GM04504 (cell line): ENCODE measurements around the gene RHD.
"Not testable (repeated sequence)": the region's sequence is repeated elsewhere in the genome, so short reads cannot be mapped to it uniquely, and the experiment has no call there.

Experiments
- DNase-seq: peaks from one replicate; pipeline ENCODE4 v3.0.0-alpha.2; 2012; ENCODE audit warnings: low read depth

Gene RHD

DNA sequence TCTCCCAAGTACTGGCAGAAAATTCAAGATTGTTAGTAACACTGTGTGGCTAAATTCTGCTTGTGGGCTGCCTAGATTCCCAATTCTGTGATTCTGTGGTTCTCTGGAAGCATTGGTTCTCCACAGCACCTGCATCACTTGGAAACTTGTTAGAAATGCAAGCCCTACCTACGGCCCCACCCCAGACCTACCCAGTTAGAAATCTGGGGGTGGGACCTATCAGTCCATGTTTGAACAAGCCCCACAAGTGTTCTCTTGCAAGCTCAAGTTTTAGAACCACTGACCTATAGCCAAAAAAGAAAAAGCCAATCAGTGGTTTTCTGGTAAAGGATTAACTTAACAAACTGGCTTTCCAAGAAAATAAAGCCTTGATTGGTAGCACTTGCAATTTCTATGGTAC, 35.9 kb downstream of the RHD start:
- DNase-seq = not testable (repeated sequence)

DNA sequence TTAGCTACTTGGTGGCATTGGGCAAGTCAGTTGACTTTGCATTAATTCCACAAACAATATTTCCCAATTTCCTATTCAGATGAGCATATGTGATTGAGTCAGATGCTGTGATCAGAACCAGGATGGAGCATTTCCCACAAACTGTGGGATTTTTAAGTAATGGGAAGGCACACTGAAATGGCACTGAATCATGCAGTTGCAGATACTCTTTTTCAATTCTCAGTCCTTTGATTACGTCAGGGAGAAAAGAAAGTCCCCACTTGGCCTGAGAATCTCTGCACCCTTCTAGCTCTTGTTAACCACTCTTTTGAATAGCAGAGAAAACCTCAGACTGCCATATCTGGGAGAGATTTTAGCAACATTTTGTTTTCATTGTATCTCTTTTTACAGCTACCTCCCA, 36.8 kb downstream of the RHD start:
- DNase-seq = peak; percentile 79

DNA sequence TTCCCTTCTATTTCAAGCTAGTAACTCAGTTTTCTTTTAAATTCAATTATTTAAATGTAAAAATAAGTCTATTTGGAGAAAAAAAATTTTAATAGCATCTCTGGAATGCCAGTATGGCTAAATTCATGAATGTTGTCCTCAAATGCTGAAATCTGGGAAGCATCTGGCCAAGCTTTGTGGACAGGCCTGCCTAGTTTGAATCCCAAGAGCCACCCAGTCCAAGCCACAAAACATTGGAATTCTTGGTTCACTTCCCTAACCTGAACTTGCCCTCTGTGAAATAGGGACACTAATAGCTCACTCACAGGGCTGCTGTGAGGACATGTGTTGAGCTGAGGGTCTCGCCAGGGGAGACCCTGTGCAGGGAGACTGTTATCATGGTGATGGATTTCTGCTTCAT, 37.2 kb downstream of the RHD start:
- peak; percentile 47 for DNase-seq

DNA sequence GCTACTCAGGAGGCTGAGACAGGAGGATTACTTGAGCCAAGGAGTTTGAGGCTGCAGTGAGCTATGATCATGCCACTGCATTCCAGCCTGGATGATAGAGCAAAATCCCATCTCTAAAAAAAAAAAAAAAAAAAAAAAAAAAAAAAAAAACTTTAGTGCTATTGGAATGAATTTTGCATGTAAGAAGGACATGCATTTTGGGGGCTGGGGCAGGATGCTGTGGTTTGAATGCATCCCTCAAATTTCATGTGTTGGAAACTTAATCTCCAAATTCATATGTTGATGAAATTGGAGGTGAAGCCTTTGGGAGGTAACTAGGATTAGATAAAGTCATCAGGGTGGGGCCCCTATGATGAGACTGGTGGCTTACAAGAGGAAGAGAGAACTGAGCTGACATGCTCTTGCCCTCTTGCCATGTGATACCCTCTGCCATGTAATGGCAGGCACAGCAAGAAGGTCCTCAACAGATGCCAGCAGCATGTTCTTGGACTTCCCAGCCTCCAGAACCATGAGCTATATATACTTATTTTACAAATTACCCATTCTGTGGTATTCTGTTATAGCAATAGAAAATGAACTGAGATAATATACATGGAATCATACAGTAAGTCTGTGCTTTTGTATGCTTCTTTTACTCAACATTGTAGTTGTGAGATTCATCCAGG, 40.6 kb downstream of the RHD start:
- DNase-seq = not testable (repeated sequence)

DNA sequence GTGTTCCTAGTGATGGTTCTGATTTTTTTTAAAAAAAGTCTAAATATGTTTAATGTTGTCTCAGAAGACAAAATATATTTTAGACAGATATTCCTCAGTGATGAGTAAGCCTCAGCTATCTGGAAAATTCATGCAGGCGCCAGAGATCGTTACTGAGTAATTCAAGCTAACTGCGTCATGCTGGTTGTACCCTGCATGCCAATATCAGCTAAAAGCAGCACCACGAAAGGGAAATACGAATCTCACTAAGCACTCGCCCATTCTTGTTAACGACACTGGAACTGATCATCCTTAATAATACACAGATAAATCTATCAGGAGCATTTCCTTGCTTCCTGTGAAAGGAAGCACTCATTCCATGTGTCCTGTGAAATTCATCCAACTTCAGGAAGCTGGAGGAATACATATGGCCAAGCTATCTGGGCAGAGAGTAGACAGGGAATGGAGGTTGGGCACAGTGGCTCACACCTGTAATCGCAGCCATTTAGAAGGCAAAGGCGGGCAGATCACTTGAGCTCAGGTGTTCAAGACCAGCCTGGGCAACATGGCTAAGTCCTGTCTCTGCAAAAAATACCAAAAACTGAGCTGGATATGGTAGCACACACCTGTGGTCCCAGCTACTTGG, 48.1 kb downstream of the RHD start:
- DNase-seq = peak; percentile 80

DNA sequence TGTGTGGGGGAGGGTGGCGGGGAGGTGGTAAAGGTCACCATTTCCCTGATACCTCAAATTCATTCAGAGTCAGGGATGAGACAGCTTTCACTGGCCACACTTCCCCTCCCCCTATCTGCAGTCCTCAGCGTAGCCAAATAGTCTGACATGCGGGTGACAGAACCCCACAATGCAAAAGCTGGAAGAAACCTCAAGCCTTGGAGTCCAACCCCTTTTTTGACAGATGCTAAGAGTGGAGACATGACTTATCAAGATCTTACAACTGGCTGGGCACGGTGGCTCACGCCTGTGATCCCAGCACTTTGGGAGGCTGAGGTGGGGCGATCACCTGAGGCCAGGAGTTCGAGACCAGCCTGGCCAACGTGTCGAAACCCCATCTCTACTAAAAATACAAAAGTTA, 49.8 kb downstream of the RHD start:
- not testable (repeated sequence) for DNase-seq

DNA sequence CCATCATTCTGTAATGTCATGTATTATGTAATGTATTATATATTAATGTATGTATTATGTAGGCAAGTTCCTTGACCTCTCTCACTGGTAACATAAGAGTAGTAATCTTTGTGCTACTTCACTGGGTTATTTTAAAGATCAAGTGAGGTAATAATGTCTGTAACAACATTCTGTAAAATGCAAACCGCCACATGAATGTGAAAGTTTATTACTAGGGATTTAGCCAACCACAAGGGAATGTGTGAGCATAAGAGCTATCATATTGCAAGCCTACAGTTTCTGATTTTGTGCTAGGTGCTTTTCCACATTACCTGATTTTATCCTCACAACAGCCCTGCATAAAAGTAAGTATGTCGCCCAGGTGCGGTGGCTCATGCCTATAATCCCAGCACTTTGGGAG, 52.1 kb downstream of the RHD start:
- not testable (repeated sequence) for DNase-seq

DNA sequence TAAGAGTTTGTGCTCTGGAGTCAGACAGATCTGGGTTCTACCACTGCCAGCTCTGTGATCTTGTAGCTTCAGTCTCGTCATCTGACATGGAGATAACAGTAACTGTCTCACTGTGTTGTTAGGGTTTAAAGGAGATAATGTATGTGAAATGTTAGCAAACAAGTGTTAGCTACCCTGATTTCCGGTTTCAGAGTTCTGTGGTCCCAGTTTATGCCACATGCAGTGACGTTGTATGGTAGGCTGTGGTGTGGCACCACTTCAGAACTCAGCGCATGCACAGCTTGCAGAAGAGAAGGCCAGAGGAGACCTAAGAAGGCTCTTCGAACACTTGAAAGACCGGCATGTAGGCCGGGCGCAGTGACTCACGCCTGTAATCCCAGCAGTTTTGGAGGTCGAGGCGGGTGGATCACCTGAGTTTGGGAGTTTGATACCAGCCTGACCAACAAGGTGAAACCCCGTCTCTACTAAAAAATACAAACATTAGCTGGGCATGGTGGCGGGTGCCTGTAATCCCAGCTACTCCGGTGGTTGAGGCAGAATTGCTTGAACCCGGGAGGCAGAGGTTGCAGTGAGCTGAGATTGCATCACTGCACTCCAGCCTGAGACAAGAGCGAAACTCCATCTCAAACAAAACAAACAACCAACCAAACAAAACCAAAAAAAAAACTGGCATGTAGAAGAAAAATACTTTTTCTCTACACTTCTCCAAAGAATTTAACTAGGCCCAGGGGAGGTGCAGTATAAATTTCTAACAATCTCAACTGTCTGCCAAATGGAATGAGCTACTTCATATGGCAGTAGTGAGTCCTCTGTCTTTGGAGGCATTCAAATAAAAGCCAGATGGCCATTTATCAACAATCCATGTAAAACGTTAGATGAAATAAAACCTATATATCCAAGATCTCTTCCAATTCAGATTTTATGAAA, 55.8 kb downstream of the RHD start:
- not testable (repeated sequence) for DNase-seq

DNA sequence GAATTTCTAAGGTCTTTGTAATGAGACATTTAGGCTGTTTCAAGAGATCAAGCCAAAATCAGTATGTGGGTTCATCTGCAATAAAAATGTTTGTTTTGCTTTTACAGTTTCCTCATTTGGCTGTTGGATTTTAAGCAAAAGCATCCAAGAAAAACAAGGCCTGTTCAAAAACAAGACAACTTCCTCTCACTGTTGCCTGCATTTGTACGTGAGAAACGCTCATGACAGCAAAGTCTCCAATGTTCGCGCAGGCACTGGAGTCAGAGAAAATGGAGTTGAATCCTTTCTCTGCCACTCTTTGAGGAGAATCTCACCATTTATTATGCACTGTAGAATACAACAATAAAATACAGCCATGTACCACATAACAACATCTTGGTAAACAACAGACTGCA, 56.5 kb downstream of the RHD start:
- DNase-seq = not testable (repeated sequence)

DNA sequence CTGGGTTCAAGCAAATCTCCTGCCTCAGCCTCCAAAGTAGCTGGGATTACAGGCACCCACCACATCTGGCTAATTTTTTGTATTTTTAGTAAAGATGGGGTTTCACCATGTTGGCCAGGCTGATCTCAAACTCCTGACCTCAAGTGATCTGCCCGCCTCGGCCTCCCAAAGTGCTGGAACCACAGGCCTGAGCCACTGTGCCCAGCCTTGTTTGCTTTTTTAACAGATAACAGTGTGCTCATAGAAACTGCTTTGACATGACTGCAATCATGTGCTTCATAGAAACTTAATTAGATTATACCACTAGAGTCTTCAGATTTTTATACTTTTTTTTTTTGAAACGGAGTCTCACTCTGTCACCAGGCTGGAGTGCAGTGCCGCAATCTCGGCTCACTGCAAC, 57.0 kb downstream of the RHD start:
- DNase-seq = not testable (repeated sequence)

DNA sequence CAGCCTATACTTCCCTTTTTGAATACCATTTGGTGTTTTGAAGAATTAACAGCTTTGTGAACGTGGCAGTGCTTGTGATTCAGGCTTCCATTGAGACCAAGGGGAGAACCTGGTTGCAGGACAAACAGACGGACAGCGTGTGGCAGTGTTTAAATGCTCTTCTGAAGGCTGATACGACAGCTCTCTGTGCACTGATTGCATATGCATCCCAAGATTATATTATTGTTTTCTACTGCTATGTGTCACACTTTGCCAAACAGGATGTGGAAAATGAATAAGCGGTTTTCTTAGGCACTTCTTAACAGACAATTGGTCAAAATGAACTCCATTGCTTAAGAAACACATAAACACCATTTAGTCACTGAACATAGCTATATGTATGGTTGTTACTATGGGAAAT, 57.6 kb downstream of the RHD start:
- peak; percentile 33 for DNase-seq

DNA sequence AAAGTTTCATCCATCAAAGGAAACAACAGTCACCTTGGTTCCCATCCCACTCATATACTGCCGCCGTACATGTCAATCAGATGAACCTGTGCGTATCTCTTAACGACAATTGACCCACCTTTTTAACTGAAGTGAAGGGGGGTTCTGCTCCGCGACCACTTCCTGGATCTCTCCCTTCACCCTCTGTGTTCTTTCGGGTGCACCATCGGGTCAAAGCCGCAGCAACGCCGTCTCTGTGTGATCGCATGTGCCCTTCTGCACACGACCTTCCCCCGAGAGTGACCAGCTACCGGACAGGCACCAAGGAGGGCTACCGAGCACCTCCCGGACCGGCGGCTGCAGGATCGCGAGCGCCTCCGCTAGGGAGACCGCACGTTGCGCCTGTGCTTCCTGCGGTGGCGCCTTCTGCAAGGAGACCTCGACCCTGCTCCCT, 64.6 kb downstream of the RHD start:
- DNase-seq = not testable (repeated sequence)

DNA sequence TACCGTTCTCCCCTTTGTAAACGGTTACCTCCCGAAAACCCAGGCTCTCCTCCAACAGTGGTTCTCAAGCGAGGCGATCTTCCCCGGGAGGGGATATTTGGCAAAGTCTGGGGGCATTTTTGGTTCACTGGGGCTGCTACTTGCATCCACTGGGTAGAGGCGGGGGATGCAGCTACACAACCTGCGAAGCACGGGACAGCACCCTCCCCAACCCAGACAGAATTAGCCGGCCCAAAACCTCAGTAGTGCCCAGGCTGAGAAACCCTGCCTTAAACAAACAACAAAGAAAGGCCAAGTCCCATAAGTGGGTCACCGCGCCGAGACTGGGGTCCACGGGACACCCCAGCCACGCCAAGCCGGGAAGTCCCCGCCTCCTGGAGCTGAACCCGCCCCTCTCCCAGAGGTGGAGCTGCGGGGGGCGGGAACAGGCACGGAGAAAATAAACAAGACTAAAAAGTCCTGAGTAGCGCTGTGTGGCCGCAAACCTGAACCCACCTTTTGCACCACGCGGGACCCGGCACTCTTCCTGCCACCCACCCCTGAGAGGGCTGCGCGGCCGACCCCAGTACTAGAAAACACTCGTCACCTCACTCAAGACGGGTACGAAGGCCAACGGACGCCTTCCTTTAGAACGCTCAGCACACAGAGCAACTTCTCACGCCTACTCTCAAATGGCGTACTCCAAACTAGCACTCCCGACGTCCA, 65.3 kb downstream of the RHD start:
- DNase-seq = not testable (repeated sequence)

DNA sequence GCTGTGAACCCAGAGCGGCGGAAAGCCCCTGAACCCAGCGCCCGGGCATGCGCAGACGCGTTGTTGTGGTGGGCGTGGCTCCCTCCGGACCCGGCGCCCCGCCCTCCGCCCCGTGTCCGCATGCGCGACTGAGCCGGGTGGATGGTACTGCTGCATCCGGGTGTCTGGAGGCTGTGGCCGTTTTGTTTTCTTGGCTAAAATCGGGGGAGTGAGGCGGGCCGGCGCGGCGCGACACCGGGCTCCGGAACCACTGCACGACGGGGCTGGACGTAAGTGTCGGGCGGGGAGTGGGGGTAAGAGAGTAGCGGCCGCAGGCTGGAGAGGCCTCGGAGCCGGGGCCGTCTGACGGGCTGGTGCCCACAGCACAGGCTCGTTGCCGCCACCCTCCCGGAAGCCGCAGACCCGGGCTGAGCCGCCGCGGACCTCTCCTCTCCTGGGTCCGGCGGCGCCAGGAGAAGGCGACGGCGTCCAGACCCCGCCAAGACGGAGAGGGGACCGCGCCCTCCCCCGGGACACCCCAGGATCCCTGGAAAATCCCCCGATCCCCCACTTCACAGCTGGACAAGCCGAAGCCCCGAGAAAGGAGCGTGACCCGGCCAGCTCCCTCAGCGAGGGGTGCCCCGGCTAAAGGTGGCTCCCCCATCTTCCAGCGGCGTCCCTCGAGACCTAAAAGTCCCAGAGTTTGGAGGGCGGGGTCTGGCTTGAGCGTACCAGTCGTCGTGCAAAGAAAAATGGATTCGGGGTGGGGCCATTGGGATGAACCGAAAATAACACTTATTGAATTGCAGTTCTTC, 66.1 kb downstream of the RHD start, which contains the start of gene TMEM50A:
TSS of gene TMEM50A (plus strand) at position 147 of the 794 bp plus-strand sequence. CDS start 2,153 bp downstream, outside the sequence.
- peak; percentile 72 for DNase-seq

DNA sequence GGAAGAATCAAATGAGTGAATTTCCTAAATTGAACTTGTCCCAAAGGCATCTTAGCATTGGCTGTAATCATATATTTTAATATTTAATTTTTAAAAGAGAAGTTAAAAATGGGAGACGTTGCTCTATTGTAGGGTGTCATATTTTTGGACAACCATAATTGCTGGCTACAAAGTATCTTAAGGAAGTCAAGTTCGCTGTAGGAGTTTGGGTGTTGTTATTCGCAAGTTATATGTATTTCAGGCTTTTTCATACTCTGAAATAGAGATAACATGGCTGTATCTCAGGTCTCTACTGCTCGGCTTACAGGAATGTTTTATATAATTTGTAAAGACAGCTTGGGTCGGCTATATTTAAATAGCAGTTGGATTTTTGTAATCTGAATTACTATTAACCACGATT, 66.7 kb downstream of the RHD start:
- no peak for DNase-seq

DNA sequence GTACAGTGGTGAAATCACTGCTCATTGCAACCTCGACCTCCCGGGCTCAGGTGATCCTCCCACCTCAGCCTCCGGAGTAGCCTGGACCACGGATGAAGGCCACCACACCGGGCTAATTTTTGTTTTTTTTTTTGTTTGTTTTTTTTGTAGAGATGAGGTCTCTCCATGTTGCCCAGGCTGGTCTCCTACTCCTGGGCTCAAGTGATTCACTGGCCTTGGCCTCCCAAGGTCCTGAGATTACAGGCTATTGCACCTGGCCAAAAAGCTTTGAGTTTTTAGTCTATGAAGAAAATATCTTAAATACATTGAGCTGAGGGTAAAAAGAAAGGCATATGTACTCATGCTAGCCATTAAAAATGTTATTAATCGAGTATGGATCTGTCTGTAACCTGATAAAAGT, 69.4 kb downstream of the RHD start:
- DNase-seq = no peak

DNA sequence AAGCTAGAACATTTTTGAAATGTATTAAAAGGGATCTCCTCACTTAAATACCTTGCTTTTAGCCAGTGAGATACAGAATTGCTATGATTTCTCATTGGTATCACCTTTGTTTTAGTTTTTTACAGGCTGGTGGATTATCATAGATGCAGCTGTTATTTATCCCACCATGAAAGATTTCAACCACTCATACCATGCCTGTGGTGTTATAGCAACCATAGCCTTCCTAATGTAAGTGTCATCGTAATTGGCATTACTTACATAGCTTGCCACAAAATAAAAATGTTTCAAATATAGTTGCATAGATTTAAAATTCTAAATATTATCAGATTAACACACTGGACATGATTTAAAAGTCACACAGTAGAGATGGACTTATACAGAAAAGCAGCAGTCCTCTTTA, 70.5 kb downstream of the RHD start:
- DNase-seq = no peak

DNA sequence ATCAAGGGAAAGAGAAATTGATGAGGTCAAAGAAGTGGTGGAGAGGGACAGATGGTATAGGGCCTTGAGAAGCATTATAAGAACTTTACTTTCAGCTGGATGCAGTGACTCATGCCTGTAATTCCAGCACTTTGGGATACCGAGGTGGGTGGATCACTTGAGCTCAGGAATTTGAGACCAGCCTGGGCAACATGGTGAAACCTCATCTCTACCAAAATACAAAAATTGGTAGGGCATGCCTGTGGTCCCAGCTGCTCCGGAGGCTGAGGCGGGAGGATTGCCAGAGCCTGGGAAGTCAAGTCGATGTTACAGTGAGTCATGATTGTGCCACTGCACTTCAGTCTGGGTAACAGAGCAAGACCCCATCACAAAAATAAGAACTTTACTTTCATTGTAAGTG, 71.6 kb downstream of the RHD start:
- peak; percentile 77 for DNase-seq

DNA sequence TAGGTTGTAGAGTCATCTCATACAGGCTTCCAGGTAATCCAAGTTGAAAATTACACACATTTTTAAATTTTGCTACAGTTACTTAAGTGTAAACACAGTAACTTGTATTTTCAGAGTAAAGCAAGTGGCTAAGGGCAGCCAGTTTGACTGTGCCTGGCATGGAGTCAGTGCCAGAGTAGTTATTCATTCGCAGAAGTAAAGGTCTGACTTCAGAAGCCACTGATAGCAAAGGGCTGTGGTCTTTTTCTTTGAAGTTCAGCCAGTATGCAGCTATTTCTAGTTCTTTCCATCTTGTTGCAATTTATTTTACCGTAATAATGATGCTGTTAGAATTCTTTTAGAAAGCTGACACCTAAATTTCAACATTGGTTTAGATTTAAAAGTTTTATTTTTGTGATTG, 75.2 kb downstream of the RHD start:
- DNase-seq = no peak

DNA sequence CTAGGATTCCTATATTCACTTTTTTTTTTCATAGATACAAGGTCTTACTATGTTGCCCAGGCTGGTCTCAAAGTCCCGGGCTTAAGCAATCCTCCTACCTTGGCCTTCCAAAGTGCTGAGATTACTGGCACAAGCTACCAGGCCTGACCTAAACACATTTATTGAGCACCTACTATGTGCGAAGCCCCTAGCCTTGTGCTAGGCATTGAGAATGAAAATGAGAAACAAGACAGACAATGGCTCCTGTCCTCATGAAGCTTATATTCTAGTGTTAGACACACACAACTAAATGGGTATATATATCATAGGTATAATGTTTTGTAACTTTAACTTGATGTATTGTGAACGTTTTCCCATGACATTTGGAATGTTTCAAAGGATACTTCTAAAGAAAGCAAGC, 77.3 kb downstream of the RHD start:
- DNase-seq = no peak

DNA sequence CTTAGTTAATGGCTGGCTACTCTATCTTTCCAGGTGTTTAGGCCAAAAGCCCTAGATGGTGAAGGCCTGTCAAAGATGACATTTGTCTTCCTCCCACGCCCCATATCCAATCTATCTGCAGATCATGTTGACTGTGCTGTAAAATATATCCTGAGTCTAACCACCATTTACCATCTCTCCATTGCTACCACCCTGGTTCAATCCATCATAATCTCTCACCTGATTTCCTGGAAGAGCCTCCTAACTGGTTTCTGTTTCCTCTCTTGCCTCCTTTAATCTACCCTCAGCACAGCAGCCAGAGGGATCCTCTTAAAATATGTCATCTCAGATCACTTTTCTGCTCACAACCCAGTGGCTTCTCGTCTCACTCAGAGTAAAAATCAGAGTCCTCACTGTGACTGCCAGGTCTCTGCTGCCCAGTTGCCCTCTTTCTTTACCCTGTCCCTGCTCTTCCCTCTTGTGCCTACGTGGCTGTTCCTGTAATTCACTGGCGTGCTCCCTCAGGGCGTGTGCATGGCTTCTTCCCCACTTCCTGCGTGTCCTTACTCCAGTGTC, 83.6 kb downstream of the RHD start:
- no peak for DNase-seq
